SU-DHL-6 (cell line): ENCODE data around the gene ARAP1.

Source experiments
- H2AFZ ChIP-seq: fragments of 200-600 bp; sonication (generic); 2 replicates; pipeline ENCODE4 v1.6.1; 2014; ENCODE audit warnings: low read depth, mild to moderate bottlenecking, moderate library complexity, mixed read lengths, antibody characterized with exemption, low read length; ENCODE audit not compliant: severe bottlenecking
- H3F3A ChIP-seq: fragments of 200-600 bp; shearing (Covaris generic); 2 replicates; pipeline ENCODE4 v1.6.0; 2016; ENCODE audit warnings: antibody characterized with exemption, mild to moderate bottlenecking; ENCODE audit not compliant: insufficient read depth
- H3K27ac ChIP-seq: fragments of 200-600 bp; sonication (generic); 2 replicates; pipeline ENCODE4 v1.5.1; 2016; ENCODE audit warnings: low read depth, mild to moderate bottlenecking, low read length, moderate library complexity, mixed read lengths
- H3K27me3 ChIP-seq: fragments of 200-600 bp; sonication (generic), shearing (Covaris generic); 2 replicates; pipeline ENCODE4 v1.6.0; 2014; ENCODE audit warnings: mild to moderate bottlenecking, low read length
- H3K36me3 ChIP-seq: fragments of 200-600 bp; sonication (generic); 2 replicates; pipeline ENCODE4 v1.6.1; 2014; ENCODE audit warnings: mild to moderate bottlenecking, low read length, mixed read lengths
- H3K4me2 ChIP-seq: fragments of 300-600, 200-600 bp; shearing (Covaris generic), sonication (generic); 2 replicates; pipeline ENCODE4 v1.6.0; 2014; ENCODE audit warnings: low read length, low read depth, mild to moderate bottlenecking; ENCODE audit not compliant: poor library complexity, severe bottlenecking
- H3K4me3 ChIP-seq: fragments of 200-600 bp; sonication (generic); 2 replicates; pipeline ENCODE4 v1.5.1; 2014; ENCODE audit warnings: antibody characterized with exemption, low read length, mild to moderate bottlenecking, mixed read lengths; ENCODE audit not compliant: insufficient read depth, poor library complexity, severe bottlenecking
- H3K79me2 ChIP-seq: fragments of 200-600 bp; sonication (generic); 2 replicates; pipeline ENCODE4 v1.6.1; 2014; ENCODE audit warnings: mild to moderate bottlenecking, low read length, moderate library complexity; ENCODE audit not compliant: insufficient read depth
- H3K9ac ChIP-seq: fragments of 200-600 bp; sonication (generic); 2 replicates; pipeline ENCODE4 v1.7.0; 2014; ENCODE audit warnings: mild to moderate bottlenecking, low read length
- H3K9me2 ChIP-seq: fragments of 200-600 bp; sonication (generic); replicated peaks from 2 replicates; pipeline ENCODE4 v1.6.1; 2014; ENCODE audit warnings: low read length; ENCODE audit not compliant: insufficient read depth
- H3K9me3 ChIP-seq: fragments of 200-600 bp; sonication (generic); 2 replicates; pipeline ENCODE4 v1.6.1; 2014; ENCODE audit warnings: low read length, mixed read lengths; ENCODE audit not compliant: insufficient read depth
- H4K20me1 ChIP-seq: fragments of 200-600 bp; sonication (generic); 2 replicates; pipeline ENCODE4 v1.6.1; 2014; ENCODE audit warnings: low read depth, mild to moderate bottlenecking, antibody characterized with exemption, low read length, moderate library complexity, mixed read lengths
- EZH2phosphoT487 ChIP-seq: fragments of 200-600 bp; sonication (generic), shearing (Covaris generic); conservative IDR thresholded peaks from 2 replicates; pipeline ENCODE4 v1.6.1; 2018; ENCODE audit warnings: mild to moderate bottlenecking, antibody characterized with exemption, low read length, moderate library complexity, mixed read lengths
- TF ChIP-seq, protein P1 (sequence below): fragments of 200-600 bp; sonication (generic); IDR thresholded peaks from one replicate; pipeline ENCODE4 v1.5.1; 2017; ENCODE audit warnings: antibody characterized with exemption, mild to moderate bottlenecking, low read length, moderate library complexity; ENCODE audit not compliant: insufficient read depth, poor library complexity, severe bottlenecking

Gene ARAP1

DNA sequence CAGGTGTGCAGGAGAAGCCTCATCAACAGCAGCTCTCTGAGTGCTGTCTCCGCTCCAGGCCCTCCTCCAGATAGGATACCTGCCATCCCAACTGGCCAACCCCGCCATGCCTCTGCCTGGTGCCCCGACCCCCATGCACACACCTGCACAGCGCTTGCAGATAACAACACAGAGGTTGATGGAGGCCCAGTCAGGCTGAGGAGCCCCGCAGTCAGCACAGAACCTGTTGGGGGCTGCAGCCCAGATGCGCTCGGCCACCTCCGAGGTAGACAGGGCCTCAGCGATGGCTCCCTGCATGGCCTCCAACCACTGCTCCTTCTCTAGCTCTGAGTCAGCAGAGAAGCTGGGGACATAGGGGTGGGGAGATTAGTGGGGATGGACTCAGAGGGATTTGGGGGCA is 45.2 kb downstream of the ARAP1 start:
- Histone ChIP-seq H3K9me2 (no peaks in the 10 kb centered on the region), H3K9ac (no peak overlapping the region), H3K27me3 (no peaks in the 10 kb centered on the region), H3K9me3 (no peaks in the 10 kb centered on the region), H4K20me1 (no peaks in the 10 kb centered on the region), H3K27ac (no peak overlapping the region), H2AFZ (no peak overlapping the region), H3K36me3 (no peaks in the 10 kb centered on the region), H3K79me2 (no peaks in the 10 kb centered on the region), H3F3A (no peaks in the 10 kb centered on the region), H3K4me2 (no peak overlapping the region), H3K4me3 (no peak overlapping the region)
- TF ChIP-seq, protein P1, sequence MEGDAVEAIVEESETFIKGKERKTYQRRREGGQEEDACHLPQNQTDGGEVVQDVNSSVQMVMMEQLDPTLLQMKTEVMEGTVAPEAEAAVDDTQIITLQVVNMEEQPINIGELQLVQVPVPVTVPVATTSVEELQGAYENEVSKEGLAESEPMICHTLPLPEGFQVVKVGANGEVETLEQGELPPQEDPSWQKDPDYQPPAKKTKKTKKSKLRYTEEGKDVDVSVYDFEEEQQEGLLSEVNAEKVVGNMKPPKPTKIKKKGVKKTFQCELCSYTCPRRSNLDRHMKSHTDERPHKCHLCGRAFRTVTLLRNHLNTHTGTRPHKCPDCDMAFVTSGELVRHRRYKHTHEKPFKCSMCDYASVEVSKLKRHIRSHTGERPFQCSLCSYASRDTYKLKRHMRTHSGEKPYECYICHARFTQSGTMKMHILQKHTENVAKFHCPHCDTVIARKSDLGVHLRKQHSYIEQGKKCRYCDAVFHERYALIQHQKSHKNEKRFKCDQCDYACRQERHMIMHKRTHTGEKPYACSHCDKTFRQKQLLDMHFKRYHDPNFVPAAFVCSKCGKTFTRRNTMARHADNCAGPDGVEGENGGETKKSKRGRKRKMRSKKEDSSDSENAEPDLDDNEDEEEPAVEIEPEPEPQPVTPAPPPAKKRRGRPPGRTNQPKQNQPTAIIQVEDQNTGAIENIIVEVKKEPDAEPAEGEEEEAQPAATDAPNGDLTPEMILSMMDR: no peak

DNA sequence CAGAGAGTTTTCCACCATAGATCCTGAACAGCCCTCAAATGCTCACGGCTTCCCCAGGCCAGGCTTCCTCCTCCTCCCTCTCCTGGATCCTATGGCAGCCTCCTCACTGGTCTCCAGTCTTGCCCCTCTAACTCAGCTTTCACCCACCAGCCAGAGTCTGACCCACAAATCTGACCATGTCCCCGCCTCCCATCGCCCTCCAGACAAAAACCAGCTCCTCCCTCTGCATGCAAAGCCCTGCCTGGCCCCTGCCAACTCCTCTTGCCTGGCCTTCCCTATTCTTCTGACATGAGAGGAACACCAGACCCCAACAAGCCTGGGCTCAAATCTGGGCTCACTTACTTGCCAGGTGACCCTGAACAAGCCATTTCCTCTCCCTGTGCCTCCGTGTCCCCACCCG is 45.6 kb downstream of the ARAP1 start:
- H3K4me3 ChIP-seq: no peak overlapping the region
- no peak overlapping the region for H3K4me2 ChIP-seq
- no peak for TF ChIP-seq EZH2phosphoT487
- TF ChIP-seq, protein P1: no peak
- no peaks in the 10 kb centered on the region for H3K9me3 ChIP-seq
- no peaks in the 10 kb centered on the region for H3K27me3 ChIP-seq
- H3K9ac ChIP-seq: no peak overlapping the region
- H3K79me2 ChIP-seq: no peaks in the 10 kb centered on the region
- no peaks in the 10 kb centered on the region for H3K9me2 ChIP-seq
- H4K20me1 ChIP-seq: no peaks in the 10 kb centered on the region
- no peak overlapping the region for H3K27ac ChIP-seq
- no peaks in the 10 kb centered on the region for H3K36me3 ChIP-seq
- no peak overlapping the region for H2AFZ ChIP-seq
- H3F3A ChIP-seq: no peaks in the 10 kb centered on the region

GRCh38 chr11:72705442-72706365 is 46.5 kb downstream of the ARAP1 start:
- Histone ChIP-seq H3K27ac (no peak overlapping the region), H3K27me3 (no peaks in the 10 kb centered on the region), H3K79me2 (no peaks in the 10 kb centered on the region), H3K4me2 (no peak overlapping the region), H3K36me3 (no peaks in the 10 kb centered on the region), H3F3A (no peaks in the 10 kb centered on the region), H3K9me2 (no peaks in the 10 kb centered on the region), H3K9ac (no peak overlapping the region), H4K20me1 (no peaks in the 10 kb centered on the region), H3K9me3 (no peaks in the 10 kb centered on the region), H2AFZ (no peak overlapping the region), H3K4me3 (no peak overlapping the region)
- TF ChIP-seq EZH2phosphoT487: no peak
- TF ChIP-seq, protein P1: no peak
